DND-41 (cell line): ENCODE results near the gene KRT13.
A peak's percentile ranks its signal among the peaks of the same experiment; 100 is the strongest.

ENCODE experiments used
- ATAC-seq: fragments of 200-7000 bp; cut with Tn5 transposase; 3 replicates; pipeline ENCODE4 v1.9.1; 2021; ENCODE audit warnings: low read depth; ENCODE audit not compliant: insufficient read depth
- DNase-seq: peaks from one replicate; pipeline ENCODE4 v3.0.0-alpha.2; 2020
- H2AFZ ChIP-seq: 2 replicates; pipeline ENCODE4 v1.6.0; 2012; ENCODE audit warnings: low read depth, low read length
- H3K27ac ChIP-seq: 2 replicates; pipeline ENCODE4 v1.5.1; 2012; ENCODE audit warnings: low read length, inconsistent platforms
- H3K27me3 ChIP-seq: fragments of 200-600 bp; sonication (generic); 2 replicates; pipeline ENCODE4 v1.6.0; 2012; ENCODE audit warnings: low read length, mild to moderate bottlenecking, inconsistent platforms; ENCODE audit not compliant: insufficient read depth, poor library complexity
- H3K36me3 ChIP-seq: 2 replicates; pipeline ENCODE4 v1.5.1; 2012; ENCODE audit warnings: low read length, inconsistent platforms; ENCODE audit not compliant: insufficient read depth
- H3K4me1 ChIP-seq: 2 replicates; pipeline ENCODE4 v1.5.1; 2012; ENCODE audit warnings: mild to moderate bottlenecking, low read length; ENCODE audit not compliant: insufficient read depth
- H3K4me2 ChIP-seq: 2 replicates; pipeline ENCODE4 v1.6.0; 2012; ENCODE audit warnings: mild to moderate bottlenecking, moderate library complexity, low read length, inconsistent platforms; ENCODE audit not compliant: insufficient read depth
- H3K4me3 ChIP-seq, 2 experiments: fragments of 200-600 bp in 1 of 2; shearing (Covaris generic) in 1 of 2; 2 replicates each; pipeline ENCODE4 v1.5.1; 2012 to 2016; ENCODE audit warnings: inconsistent platforms in 2 of 2, low read length in 2 of 2, mild to moderate bottlenecking in 2 of 2, low read depth in 1 of 2, moderate library complexity in 1 of 2
- H3K79me2 ChIP-seq: 2 replicates; pipeline ENCODE4 v1.6.0; 2012; ENCODE audit warnings: low read length, inconsistent platforms; ENCODE audit not compliant: insufficient read depth
- H3K9ac ChIP-seq: 2 replicates; pipeline ENCODE4 v1.6.0; 2012; ENCODE audit warnings: low read depth, mild to moderate bottlenecking, inconsistent platforms, low read length, moderate library complexity
- H3K9me3 ChIP-seq: 2 replicates; pipeline ENCODE4 v1.5.1; 2012; ENCODE audit warnings: low read length, moderate library complexity, mild to moderate bottlenecking, inconsistent platforms; ENCODE audit not compliant: insufficient read depth, severe bottlenecking
- H4K20me1 ChIP-seq: 2 replicates; pipeline ENCODE4 v1.6.0; 2012; ENCODE audit warnings: low read length; ENCODE audit not compliant: insufficient read depth
- CTCF ChIP-seq: IDR thresholded peaks from 2 replicates; pipeline ENCODE4 v1.5.1; 2012; ENCODE audit warnings: borderline replicate concordance, low read length, moderate library complexity, mild to moderate bottlenecking; ENCODE audit not compliant: poor library complexity, severe bottlenecking; ENCODE audit errors: extremely low read depth
- EZH2 ChIP-seq: IDR thresholded peaks from 3 replicates; pipeline ENCODE4 v1.6.1; 2012; ENCODE audit warnings: borderline replicate concordance, low read depth, mild to moderate bottlenecking, moderate library complexity, low read length, inconsistent platforms; ENCODE audit not compliant: severe bottlenecking

KRT13 gene

GRCh38 chr17:41547921-41548843, 42.8 kb upstream of the KRT13 start:
- H3K79me2 ChIP-seq = no peaks in the 10 kb centered on the region
- ATAC-seq (no peak), DNase-seq (peak; percentile 7)
- TF ChIP-seq EZH2 (no peak), CTCF (no peak)
- no peaks in the 10 kb centered on the region; the same call in 1 of the 2 replicates for H4K20me1 ChIP-seq
- H3K9ac ChIP-seq = no peak overlapping the region
- no peak overlapping the region for H3K4me3 ChIP-seq
- no peak overlapping the region for H3K4me2 ChIP-seq
- no peaks in the 10 kb centered on the region for H3K9me3 ChIP-seq
- no peaks in the 10 kb centered on the region for H3K36me3 ChIP-seq
- H3K27me3 ChIP-seq = no peaks in the 10 kb centered on the region
- H2AFZ ChIP-seq = no peak overlapping the region
- peaks cover 3% of the 10 kb centered on the region; the same call in 1 of the 2 replicates for H3K4me1 ChIP-seq
- no peak overlapping the region for H3K27ac ChIP-seq

- Histone ChIP-seq H3K4me3 (no peak overlapping the region), H3K4me2 (no peak overlapping the region), H3K9ac (no peak overlapping the region), H3K9me3 (no peaks in the 10 kb centered on the region), H3K4me1 (peaks cover 3% of the 10 kb centered on the region; the same call in 1 of the 2 replicates), H3K27ac (no peak overlapping the region), H4K20me1 (no peaks in the 10 kb centered on the region; the same call in 1 of the 2 replicates), H2AFZ (no peak overlapping the region), H3K27me3 (no peaks in the 10 kb centered on the region), H3K79me2 (no peaks in the 10 kb centered on the region), H3K36me3 (no peaks in the 10 kb centered on the region)
- DNase-seq (no peak), ATAC-seq (no peak)
- TF ChIP-seq CTCF (no peak), EZH2 (no peak)
Measured at GRCh38 chr17:41547378-41547841, 42.0 kb upstream of the KRT13 start.

GRCh38 chr17:41546819-41547218, 41.4 kb upstream of the KRT13 start:
- Histone ChIP-seq H3K27me3 (no peaks in the 10 kb centered on the region), H2AFZ (no peak overlapping the region), H3K36me3 (no peaks in the 10 kb centered on the region), H3K9me3 (no peaks in the 10 kb centered on the region), H3K4me2 (no peak overlapping the region), H3K9ac (no peak overlapping the region), H3K4me1 (peaks cover 3% of the 10 kb centered on the region; the same call in 1 of the 2 replicates), H4K20me1 (no peaks in the 10 kb centered on the region; the same call in 1 of the 2 replicates), H3K27ac (no peak overlapping the region), H3K79me2 (no peaks in the 10 kb centered on the region), H3K4me3 (no peak overlapping the region)
- ATAC-seq (no peak), DNase-seq (no peak)
- TF ChIP-seq CTCF = no peak
